Ramos (cell line): ENCODE results near the gene CLEC3B.

Experiments
- in situ Hi-C: fragments of 300-500 bp; cut with MboI; formaldehyde crosslinking; loops from one replicate; pipeline ENCODE4 v1.14.3; 2022; ENCODE audit warnings: low sequenced_read_pairs; ENCODE audit not compliant: unreplicated experiment

Gene CLEC3B

GRCh38 chr3:45002720-45003119 lies 23.4 kb upstream of the CLEC3B start:
- in situ Hi-C loops, result no loop called here

GRCh38 chr3:45003406-45003805 lies 22.7 kb upstream of the CLEC3B start:
- in situ Hi-C loops, result no loop called here

GRCh38 chr3:45003859-45004258 lies 22.2 kb upstream of the CLEC3B start:
- in situ Hi-C loops, result no loop called here

- in situ Hi-C loops, result no loop called here
These were observed 19.0 kb upstream of the CLEC3B start for GRCh38 chr3:45007091-45007490.

- in situ Hi-C loops, result no loop called here
These were observed 18.0 kb upstream of the CLEC3B start for GRCh38 chr3:45008117-45008516.

GRCh38 chr3:45009868-45010267 lies 16.2 kb upstream of the CLEC3B start:
- in situ Hi-C loops, result no loop called here

- in situ Hi-C loops, result no loop called here
These were observed 15.2 kb upstream of the CLEC3B start for GRCh38 chr3:45010811-45011333.

- in situ Hi-C loops, result no loop called here
These were observed 14.2 kb upstream of the CLEC3B start for GRCh38 chr3:45011756-45012508.

GRCh38 chr3:45012577-45012976 lies 13.5 kb upstream of the CLEC3B start:
- in situ Hi-C loops, result no loop called here

GRCh38 chr3:45016916-45017315 lies 9.2 kb upstream of the CLEC3B start:
- in situ Hi-C loops, result no loop called here

- in situ Hi-C loops, result no loop called here
These were observed 8.3 kb upstream of the CLEC3B start for GRCh38 chr3:45017821-45018220.

GRCh38 chr3:45020534-45020933 lies 5.6 kb upstream of the CLEC3B start:
- in situ Hi-C loops, result no loop called here

- in situ Hi-C loops, result no loop called here
These were observed 4.4 kb upstream of the CLEC3B start for GRCh38 chr3:45021524-45022297.

GRCh38 chr3:45023675-45024074 lies 2.4 kb upstream of the CLEC3B start:
- in situ Hi-C loops, result no loop called here

- in situ Hi-C loops, result loop anchor here (25.0 kb wide), 1 partner anchor 913 kb away; the partner anchor contains the start of gene CXCR6
These were observed 1.4 kb upstream of the CLEC3B start for GRCh38 chr3:45024542-45025255.

GRCh38 chr3:45026957-45027356 lies 854 bp downstream of the CLEC3B start:
- in situ Hi-C loops, result loop anchor here (25.0 kb wide), 1 partner anchor 910 kb away; the partner anchor contains the start of gene CXCR6

- in situ Hi-C loops, result loop anchor here (25.0 kb wide), 1 partner anchor 910 kb away; the partner anchor contains the start of gene CXCR6
These were observed 1.3 kb downstream of the CLEC3B start for GRCh38 chr3:45027441-45027840.

GRCh38 chr3:45029216-45029615 lies 3.1 kb downstream of the CLEC3B start:
- in situ Hi-C loops, result loop anchor here (25.0 kb wide), 1 partner anchor 908 kb away; the partner anchor contains the start of gene CXCR6

GRCh38 chr3:45029661-45030060 lies 3.6 kb downstream of the CLEC3B start:
- in situ Hi-C loops, result loop anchor here (25.0 kb wide), 1 partner anchor 908 kb away; the partner anchor contains the start of gene CXCR6

- in situ Hi-C loops, result loop anchor here (25.0 kb wide), 1 partner anchor 906 kb away; the partner anchor contains the start of gene CXCR6
These were observed 5.4 kb downstream of the CLEC3B start for GRCh38 chr3:45031531-45031930.
